K562 (cell line): Measurements from ENCODE around the gene FLAD1. TPM values are rescaled to one million over a fixed set of nuclear protein-coding genes. Genes with fewer than 3 reads are reported as not detected.

Experiments
- CHD7 ChIP-seq: fragments of 200-600 bp; sonication (generic); IDR thresholded peaks from one replicate; pipeline ENCODE4 v1.6.1; 2012; ENCODE audit warnings: mild to moderate bottlenecking, low read depth, low read length, inconsistent platforms
- MGA ChIP-seq: fragments of 450-650 bp; IDR thresholded peaks from 2 replicates; pipeline ENCODE4 v1.6.1; 2016; ENCODE audit warnings: mild to moderate bottlenecking, moderate library complexity
- polyA plus RNA-seq, 8 experiments: library from polyadenylated mRNA; depleted of rRNA in 4 of 8; stranded (reverse) in 5 of 8; unstranded in 3 of 8; fragments of >200 nt; fragmentation: Nextera tagmentation in 2 of 8; fragmentation: Illumina TruSeq in 1 of 8; extraction: Ambion mirVana in 2 of 8; extraction: Trizol in 1 of 8; gene quantifications; 2 replicates each; pipeline versions ENCODE4 v1.2.1 to v1.2.3, GENCODE V29; 2011 to 2014; ENCODE audit warnings: inconsistent platforms in 1 of 8, missing spikeins in 1 of 8
- total RNA-seq, 7 experiments: library from RNA; depleted of rRNA in 6 of 7; stranded (reverse); fragments of >200 nt in 6 of 7; fragmentation: Illumina TruSeq in 2 of 7; extraction: Trizol in 2 of 7; gene quantifications; 2 replicates each; pipeline versions ENCODE4 v1.2.1 to v1.2.3, GENCODE V29; 2011 to 2021; ENCODE audit warnings: low replicate concordance in 1 of 7
- TF ChIP-seq, protein P1 (sequence below): sonication (generic); formaldehyde crosslinking; IDR thresholded peaks from 2 replicates; pipeline ENCODE4 v1.8.0; 2022; ENCODE audit warnings: mild to moderate bottlenecking, missing genetic modification reagents

Gene FLAD1
- total and polyA plus RNA-seq, 9 of the 15 experiments (the other 6 are each of a cell fraction or from before 2014, with no cell fraction given) = 24.9 to 85.8 (median 67.0) TPM

- TF ChIP-seq CHD7 = no peak
- no peak for TF ChIP-seq MGA
- TF ChIP-seq, protein P1, sequence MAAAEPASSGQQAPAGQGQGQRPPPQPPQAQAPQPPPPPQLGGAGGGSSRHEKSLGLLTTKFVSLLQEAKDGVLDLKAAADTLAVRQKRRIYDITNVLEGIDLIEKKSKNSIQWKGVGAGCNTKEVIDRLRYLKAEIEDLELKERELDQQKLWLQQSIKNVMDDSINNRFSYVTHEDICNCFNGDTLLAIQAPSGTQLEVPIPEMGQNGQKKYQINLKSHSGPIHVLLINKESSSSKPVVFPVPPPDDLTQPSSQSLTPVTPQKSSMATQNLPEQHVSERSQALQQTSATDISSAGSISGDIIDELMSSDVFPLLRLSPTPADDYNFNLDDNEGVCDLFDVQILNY (CRISPR knock-in tag) = no peak
These were observed 50.4 kb downstream of the FLAD1 start, which contains the start of the genes DCST1 and DCST2 (continued) for GRCh38 chr1:155033524-155033923.
